Measurements from ENCODE around the gene JAK2.

Gene JAK2

GRCh38 chr9:4997196-4997595 lies 12.1 kb downstream of the JAK2 start:
- Histone ChIP-seq H3K27ac (peak overlapping the region in 1 of 2 donors; percentile 99), H3K27me3 (no peaks in the 10 kb centered on the region), H3K4me3 (no peak overlapping the region), H3K9me3 (peaks cover 0 to 12% (median 0%) of the 10 kb centered on the region in 3 donors), H3K36me3 (peaks cover 17 to 33% (median 24%) of the 10 kb centered on the region in 3 donors), H3K4me1 (peaks cover 0 to 57% (median 7%) of the 10 kb centered on the region in 4 donors)
- intact Hi-C loops (cut with DNase I; ENCODE audit: low total_unique reads) = no loop called here
- TF ChIP-seq CTCF (IDR thresholded peaks at IDR 0.05) = no peak
- no peak for DNase-seq

- no peak for DNase-seq
- peak overlapping the region in 1 of 2 donors; percentile 99 for H3K27ac ChIP-seq
- no peak for TF ChIP-seq CTCF (IDR thresholded peaks at IDR 0.05)
- intact Hi-C loops (cut with DNase I; ENCODE audit: low total_unique reads) = no loop called here
- peaks cover 0 to 8% (median 0%) of the 10 kb centered on the region in 3 donors for H3K9me3 ChIP-seq
- H3K4me1 ChIP-seq = peaks cover 0 to 56% (median 7%) of the 10 kb centered on the region in 4 donors
- no peaks in the 10 kb centered on the region for H3K27me3 ChIP-seq
- H3K36me3 ChIP-seq = peaks cover 12 to 31% (median 19%) of the 10 kb centered on the region in 3 donors
- no peak overlapping the region for H3K4me3 ChIP-seq
These were observed 12.6 kb downstream of the JAK2 start for GRCh38 chr9:4997631-4998030.

- intact Hi-C loops (cut with DNase I; ENCODE audit: low total_unique reads) = no loop called here
- Histone ChIP-seq H3K36me3 (peaks cover 0 to 40% (median 5%) of the 10 kb centered on the region in 3 donors), H3K27me3 (no peaks in the 10 kb centered on the region), H3K9me3 (peaks cover 0 to 13% (median 0%) of the 10 kb centered on the region in 3 donors), H3K4me3 (no peak overlapping the region), H3K27ac (peak overlapping the region in 1 of 2 donors; percentile 28), H3K4me1 (peaks cover 0 to 12% (median 0%) of the 10 kb centered on the region in 4 donors)
- no peak for DNase-seq
- no peak for TF ChIP-seq CTCF (IDR thresholded peaks at IDR 0.05)
These were observed 17.7 kb downstream of the JAK2 start for GRCh38 chr9:5002811-5003210.

- Histone ChIP-seq H3K9me3 (peaks cover 0 to 13% (median 0%) of the 10 kb centered on the region in 3 donors), H3K27ac (no peak overlapping the region), H3K4me3 (no peak overlapping the region), H3K4me1 (peaks cover 0 to 21% (median 7%) of the 10 kb centered on the region in 4 donors), H3K27me3 (no peaks in the 10 kb centered on the region), H3K36me3 (peaks cover 0 to 34% (median 0%) of the 10 kb centered on the region in 3 donors)
- TF ChIP-seq CTCF (IDR thresholded peaks at IDR 0.05) = no peak
- DNase-seq = no peak
- intact Hi-C loops (cut with DNase I; ENCODE audit: low total_unique reads) = no loop called here
These were observed 19.4 kb downstream of the JAK2 start for GRCh38 chr9:5004481-5004880.

- Histone ChIP-seq H3K36me3 (peaks cover 0 to 9% (median 0%) of the 10 kb centered on the region in 3 donors), H3K9me3 (peaks cover 0 to 3% (median 0%) of the 10 kb centered on the region in 3 donors), H3K4me3 (no peak overlapping the region), H3K27me3 (no peaks in the 10 kb centered on the region), H3K4me1 (peaks cover 0 to 55% (median 16%) of the 10 kb centered on the region in 4 donors), H3K27ac (peak overlapping the region; percentile 72)
- TF ChIP-seq CTCF (IDR thresholded peaks at IDR 0.05) = no peak
- no peak for DNase-seq
- intact Hi-C loops (cut with DNase I; ENCODE audit: low total_unique reads) = no loop called here
These were observed 23.1 kb downstream of the JAK2 start for GRCh38 chr9:5008202-5008601.
